ENCODE data around the gene TPRKB.
"Not testable (repeated sequence)": the region's sequence is repeated elsewhere in the genome, so short reads cannot be mapped to it uniquely, and the experiment has no call there.

TPRKB gene

DNA sequence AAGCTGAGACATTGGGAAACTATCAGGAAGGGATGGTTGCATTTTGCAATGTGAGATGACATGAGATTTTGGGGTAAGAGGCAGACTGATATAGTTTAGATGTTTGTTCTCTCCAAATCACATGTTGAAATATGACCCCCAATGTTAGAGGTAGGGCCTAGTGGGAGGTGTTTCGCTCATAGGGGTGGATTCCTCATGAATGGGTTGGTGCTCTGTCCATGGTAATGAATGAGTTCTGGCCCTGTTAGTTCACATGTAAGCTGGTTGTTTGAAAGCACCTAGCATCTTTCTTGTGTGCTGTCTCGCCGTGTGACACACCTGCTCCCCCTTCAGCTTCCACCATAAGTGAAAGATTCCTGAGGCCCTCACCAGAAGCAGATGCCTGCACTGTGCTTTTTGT lies 37.7 kb downstream of the TPRKB start:
- FAIRE-seq, result no peak

DNA sequence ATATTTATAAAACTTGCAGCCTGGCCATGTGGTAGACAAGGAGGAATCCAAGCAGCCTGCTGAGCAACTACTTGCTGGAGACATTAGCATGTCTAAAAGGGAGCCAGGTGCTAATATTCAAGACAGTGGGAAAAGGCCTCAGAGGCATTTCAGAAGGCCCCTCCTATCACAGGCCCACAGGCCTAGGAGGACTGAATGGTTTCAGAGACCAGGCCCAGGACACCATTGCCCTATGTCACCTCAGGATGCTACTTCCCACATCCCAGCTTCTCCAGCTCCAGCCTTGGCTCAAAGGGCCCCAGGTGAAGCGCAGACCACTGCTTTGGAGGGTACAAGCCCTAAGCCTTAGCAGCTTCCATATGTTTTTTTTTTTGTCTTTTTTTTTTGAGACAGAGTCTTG lies 39.0 kb downstream of the TPRKB start:
- no peak for FAIRE-seq

DNA sequence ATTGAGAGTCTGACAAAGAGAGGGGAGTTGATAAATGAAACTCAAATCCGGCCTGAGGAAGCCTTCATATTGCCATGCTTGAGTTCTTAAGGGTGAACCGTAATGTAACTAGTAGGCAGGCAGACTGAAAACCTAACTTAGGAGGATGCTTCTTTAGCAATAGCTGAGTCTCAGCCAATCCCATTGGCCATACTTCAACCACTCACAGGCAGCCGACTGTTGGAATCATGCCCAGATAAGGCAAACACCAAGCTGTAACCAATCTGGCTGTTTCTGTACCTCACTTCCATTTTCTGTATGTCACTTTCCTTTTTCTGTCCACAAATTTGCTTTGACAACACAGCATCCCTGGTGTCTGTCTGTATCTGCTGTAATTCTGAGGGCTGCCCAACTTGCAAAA lies 39.5 kb downstream of the TPRKB start:
- no peak for FAIRE-seq

DNA sequence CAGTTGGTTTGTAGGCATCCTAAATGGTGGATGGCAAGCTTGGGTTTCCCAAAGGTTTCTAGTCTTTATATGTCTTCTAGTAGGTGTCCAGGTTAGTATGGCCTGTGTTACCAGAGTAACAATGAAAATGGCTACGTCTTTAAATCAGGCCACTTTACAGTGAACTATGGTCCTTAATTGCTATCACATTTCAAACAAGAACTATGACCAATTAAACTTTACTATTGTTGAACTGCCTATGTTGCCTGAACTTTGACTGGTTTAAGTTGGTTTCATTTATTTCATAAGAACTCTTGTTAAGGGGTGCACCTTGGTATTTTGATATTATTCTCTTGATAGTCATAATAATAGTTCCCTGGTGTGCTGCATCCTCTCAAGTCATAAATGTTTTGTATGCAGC lies 40.2 kb downstream of the TPRKB start:
- FAIRE-seq, result not testable (repeated sequence)

DNA sequence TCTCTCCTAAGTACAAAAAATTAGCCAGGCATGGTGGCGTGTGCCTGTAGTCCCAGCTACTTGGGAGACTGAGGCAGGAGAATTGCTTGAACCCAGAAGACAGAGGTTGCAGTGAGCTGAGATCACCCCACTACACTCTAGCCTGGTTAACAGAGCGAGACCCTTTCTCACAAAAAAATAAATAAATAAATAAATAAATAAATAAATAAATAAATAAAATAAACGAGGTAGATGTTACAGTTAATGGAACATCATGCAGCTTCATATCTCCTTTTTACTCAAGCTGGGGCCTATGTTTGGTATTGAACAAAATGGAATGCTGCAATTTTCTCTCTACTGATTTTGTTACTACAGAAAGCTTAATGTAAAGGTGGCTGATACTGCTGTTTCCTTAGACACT lies 40.6 kb downstream of the TPRKB start:
- not testable (repeated sequence) for FAIRE-seq

DNA sequence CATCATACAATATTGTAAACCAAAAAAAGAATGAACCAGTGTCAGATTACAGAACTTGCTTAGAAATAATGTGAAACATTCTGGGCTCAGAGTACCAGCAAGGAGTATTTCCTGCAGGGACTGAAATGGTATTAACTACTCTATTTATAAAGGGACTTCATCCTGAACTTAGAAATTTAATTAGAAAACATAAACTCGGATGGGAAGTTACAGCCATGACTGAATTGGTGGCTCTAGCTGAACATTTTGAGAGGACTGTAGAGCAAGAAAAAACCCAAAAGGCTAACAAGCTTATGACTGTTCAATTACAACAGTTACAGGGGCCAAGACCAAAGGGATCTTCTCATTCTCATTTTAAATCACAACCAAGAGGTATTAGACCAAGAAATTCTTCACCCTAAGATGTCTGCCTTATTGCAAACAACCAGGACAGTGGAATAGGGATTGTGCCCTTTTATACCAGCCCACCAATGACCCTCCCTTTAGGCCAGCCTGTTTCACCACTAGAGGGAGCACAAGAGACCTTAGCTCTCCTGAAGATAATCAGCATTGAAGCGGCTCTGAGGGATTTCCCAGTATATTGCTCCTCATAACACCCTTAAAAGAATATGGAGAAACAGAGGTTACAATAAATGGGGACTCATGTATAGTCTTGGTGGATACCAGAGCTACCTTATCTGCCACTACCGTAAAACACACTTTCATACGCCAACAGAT lies 46.6 kb downstream of the TPRKB start:
- FAIRE-seq, result not testable (repeated sequence)

DNA sequence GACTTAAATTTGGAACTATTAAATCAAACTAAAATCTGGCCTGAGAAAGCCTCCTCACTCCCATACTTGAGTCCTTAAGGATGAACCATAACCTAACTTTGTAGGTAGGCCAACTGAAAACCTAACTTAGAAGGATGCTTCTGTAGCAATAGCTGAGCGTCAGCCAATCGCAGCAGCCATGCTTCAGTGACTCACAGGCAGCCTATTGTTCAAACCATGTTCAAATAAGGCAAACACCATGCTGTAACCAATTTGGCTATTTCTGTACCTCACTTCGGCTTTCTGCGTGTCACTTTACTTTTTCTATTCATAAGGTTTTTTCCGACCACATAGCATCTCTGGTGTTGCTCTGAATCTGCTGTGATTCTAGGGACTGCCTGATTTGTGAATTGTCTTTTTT lies 48.7 kb downstream of the TPRKB start:
- not testable (repeated sequence) for FAIRE-seq

DNA sequence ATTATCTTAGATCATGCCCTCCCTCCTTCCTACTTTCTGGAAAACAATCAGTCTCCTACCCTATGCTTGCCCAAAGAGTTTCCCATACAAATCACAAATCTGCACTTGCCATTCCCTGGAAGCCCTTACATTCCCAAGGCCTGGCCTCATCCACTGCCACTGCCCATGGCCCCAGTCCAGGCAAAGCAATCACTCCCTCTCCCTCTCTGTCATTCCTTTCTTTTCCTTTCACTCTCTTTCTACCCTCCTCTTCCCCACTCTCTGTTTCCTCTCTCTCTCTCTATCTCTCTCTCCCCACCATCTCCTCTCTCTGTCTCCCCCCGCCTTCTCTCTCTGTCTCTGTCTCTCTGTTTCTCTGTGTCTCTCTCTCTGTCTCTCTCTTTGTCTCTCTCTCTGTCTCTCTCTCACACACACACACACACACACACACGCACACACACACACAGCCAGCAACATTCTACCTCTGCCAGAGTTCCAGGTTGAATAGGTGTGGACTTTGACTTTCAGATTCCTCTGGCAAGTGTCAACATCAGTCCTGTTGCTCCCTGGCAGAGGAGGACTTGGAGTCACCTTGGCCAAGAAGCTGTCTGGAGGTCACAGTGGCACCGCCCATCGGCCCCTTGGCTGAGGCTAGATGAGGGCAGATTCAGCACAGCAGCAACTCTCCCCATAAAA lies 51.2 kb downstream of the TPRKB start:
- no peak for FAIRE-seq

DNA sequence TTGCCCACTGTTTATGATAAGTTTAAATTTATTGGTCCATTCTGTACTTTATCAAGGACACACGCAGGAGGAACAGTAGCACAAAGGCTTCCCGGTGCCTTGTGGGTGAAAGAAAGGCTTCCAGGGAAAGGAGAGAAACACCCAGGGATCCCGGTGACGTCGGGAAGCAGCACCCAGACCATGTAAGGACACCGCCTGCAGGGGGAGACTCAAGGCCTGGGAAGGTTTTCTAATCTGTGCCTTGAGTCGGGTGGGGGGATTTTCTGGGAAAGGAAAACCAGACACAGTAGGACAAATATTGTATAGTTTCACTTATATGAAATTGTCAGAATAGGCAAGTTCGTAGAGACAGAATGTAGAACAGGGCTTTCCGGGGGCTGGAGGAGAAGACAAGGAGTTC lies 52.2 kb downstream of the TPRKB start:
- not testable (repeated sequence) for FAIRE-seq

DNA sequence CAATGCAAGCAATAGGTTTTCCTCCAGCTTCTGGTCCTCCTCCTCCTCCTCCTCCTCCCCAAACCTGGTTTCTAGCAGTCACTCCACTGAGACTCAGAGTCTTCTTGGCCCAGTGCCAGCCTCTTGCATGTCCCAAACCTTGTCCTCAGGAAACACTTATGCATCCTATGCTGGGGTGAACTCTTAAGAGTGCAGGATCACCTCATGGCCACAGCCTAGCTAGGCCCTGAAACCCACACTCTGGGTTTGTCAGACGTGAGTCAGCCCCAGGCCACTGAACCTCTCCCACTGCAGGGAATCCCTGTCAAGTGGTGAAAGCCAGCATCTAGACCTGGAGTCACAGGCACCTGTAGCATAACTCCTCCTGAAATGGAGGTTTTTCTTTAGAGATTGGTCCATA lies 52.8 kb downstream of the TPRKB start:
- FAIRE-seq, result not testable (repeated sequence)

DNA sequence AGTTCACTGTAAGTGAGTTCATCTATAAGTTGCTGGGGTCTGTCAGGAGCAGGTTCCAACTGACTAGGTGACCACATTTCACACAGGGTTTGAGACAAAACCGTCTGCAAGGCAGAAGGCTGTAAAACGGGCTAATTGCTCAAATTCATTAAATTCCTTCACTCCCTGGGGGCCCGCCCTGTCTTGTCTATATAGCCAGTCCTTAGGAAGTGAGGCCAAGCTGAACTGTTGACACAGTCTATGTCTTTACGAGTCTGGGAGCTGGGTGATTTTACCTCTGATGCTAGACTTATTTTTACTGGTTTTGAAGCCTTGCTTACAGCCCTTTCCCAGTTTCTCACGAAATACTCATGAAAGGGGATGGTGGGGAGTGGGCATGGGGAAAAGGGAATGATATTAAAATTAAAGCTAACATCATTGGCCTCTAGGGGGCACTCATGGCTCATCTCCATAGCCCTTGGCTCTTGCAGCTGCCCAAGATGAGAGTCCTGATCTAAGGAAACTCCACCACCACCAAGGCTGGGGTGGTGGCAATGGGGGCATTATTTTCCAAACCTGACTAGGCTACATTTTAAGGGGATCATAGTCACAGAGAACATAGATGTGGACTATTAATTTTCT lies 57.1 kb downstream of the TPRKB start:
- not testable (repeated sequence) for FAIRE-seq

Measured in colon (tissue), 2 donors.